ENCODE measurements around the gene PRKAR1B. TPM values are rescaled to one million over a fixed set of nuclear protein-coding genes. Genes with fewer than 3 reads are reported as not detected.

Gene PRKAR1B
- total RNA-seq, 2 donors from 2014 or later = 15.6 to 18.4 TPM

GRCh38 chr7:596071-596818 is 130.8 kb downstream of the PRKAR1B start:
- Histone ChIP-seq H3K36me3 (no peaks in the 10 kb centered on the region), H3K27me3 (replicated peaks; ENCODE audit: insufficient read depth) (no peaks in the 10 kb centered on the region), H3K9me3 (no peaks in the 10 kb centered on the region), H3K27ac (no peak overlapping the region), H3K4me3 (no peak overlapping the region), H3K4me1 (ENCODE audit: control insufficient read depth in 1 of 2, low read depth in 2 of 2) (peaks cover 23 to 49% of the 10 kb centered on the region in 2 donors)
- no peak for ATAC-seq (ENCODE audit: insufficient number of reproducible peaks, low FRiP score, low read depth)
- no peak for DNase-seq (ENCODE audit: low spot score)
- TF ChIP-seq CTCF (IDR thresholded peaks at IDR 0.05) = no peak

GRCh38 chr7:595621-596010 is 131.5 kb downstream of the PRKAR1B start:
- DNase-seq (ENCODE audit: low spot score) = no peak
- Histone ChIP-seq H3K27ac (no peak overlapping the region), H3K36me3 (no peaks in the 10 kb centered on the region), H3K4me3 (no peak overlapping the region), H3K4me1 (ENCODE audit: control insufficient read depth in 1 of 2, low read depth in 2 of 2) (peaks cover 24 to 49% of the 10 kb centered on the region in 2 donors), H3K27me3 (replicated peaks; ENCODE audit: insufficient read depth) (no peaks in the 10 kb centered on the region), H3K9me3 (no peaks in the 10 kb centered on the region)
- no peak for TF ChIP-seq CTCF (IDR thresholded peaks at IDR 0.05)
- no peak for ATAC-seq (ENCODE audit: insufficient number of reproducible peaks, low FRiP score, low read depth)

- DNase-seq (ENCODE audit: low spot score) (no peak), ATAC-seq (ENCODE audit: insufficient number of reproducible peaks, low FRiP score, low read depth) (no peak)
- H3K9me3 ChIP-seq = no peaks in the 10 kb centered on the region
- H3K4me3 ChIP-seq = no peak overlapping the region
- no peak for TF ChIP-seq CTCF (IDR thresholded peaks at IDR 0.05)
- peaks cover 23 to 48% of the 10 kb centered on the region in 2 donors for H3K4me1 ChIP-seq (ENCODE audit: control insufficient read depth in 1 of 2, low read depth in 2 of 2)
- H3K36me3 ChIP-seq = no peaks in the 10 kb centered on the region
- no peak overlapping the region for H3K27ac ChIP-seq
- H3K27me3 ChIP-seq (replicated peaks; ENCODE audit: insufficient read depth) = no peaks in the 10 kb centered on the region
These were observed 132.0 kb downstream of the PRKAR1B start for GRCh38 chr7:594920-595620.

GRCh38 chr7:594212-594913 is 132.7 kb downstream of the PRKAR1B start:
- TF ChIP-seq CTCF (IDR thresholded peaks at IDR 0.05) = no peak
- Histone ChIP-seq H3K9me3 (no peaks in the 10 kb centered on the region), H3K4me3 (no peak overlapping the region), H3K4me1 (ENCODE audit: control insufficient read depth in 1 of 2, low read depth in 2 of 2) (peaks cover 22 to 42% of the 10 kb centered on the region in 2 donors), H3K36me3 (no peaks in the 10 kb centered on the region), H3K27ac (no peak overlapping the region), H3K27me3 (replicated peaks; ENCODE audit: insufficient read depth) (no peaks in the 10 kb centered on the region)
- ATAC-seq (ENCODE audit: insufficient number of reproducible peaks, low FRiP score, low read depth) = no peak
- DNase-seq (ENCODE audit: low spot score) = no peak

All from thoracic aorta (tissue), 2 donors.